ENCODE data around the gene HOXD1.

HOXD1 gene

DNA sequence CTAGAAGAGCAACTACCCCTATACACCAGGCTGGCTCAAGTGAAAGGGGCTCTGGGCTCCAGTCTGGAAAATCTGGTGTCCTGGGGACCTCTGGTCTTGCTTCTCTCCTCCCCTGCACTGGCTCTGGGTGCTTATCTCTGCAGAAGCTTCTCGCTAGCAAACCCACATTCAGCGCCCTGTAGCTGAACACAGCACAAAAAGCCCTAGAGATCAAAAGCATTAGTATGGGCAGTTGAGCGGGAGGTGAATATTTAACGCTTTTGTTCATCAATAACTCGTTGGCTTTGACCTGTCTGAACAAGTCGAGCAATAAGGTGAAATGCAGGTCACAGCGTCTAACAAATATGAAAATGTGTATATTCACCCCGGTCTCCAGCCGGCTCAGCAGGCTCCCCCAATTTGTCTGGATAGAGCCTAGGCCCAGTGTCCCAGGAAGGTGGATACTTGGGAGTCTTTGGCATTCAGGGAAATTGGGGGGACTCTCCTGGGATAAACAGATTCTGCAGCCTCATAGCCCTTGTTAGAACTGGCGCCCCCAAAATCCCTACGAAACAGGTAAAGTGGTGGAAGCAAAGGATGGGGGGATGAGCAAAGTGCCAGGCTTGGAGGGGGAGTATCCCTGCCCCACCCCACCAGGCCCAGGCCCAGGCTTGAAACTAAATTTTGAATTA, 39.6 kb upstream of the HOXD1 start:
- TF ChIP-seq, protein P1, sequence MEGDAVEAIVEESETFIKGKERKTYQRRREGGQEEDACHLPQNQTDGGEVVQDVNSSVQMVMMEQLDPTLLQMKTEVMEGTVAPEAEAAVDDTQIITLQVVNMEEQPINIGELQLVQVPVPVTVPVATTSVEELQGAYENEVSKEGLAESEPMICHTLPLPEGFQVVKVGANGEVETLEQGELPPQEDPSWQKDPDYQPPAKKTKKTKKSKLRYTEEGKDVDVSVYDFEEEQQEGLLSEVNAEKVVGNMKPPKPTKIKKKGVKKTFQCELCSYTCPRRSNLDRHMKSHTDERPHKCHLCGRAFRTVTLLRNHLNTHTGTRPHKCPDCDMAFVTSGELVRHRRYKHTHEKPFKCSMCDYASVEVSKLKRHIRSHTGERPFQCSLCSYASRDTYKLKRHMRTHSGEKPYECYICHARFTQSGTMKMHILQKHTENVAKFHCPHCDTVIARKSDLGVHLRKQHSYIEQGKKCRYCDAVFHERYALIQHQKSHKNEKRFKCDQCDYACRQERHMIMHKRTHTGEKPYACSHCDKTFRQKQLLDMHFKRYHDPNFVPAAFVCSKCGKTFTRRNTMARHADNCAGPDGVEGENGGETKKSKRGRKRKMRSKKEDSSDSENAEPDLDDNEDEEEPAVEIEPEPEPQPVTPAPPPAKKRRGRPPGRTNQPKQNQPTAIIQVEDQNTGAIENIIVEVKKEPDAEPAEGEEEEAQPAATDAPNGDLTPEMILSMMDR (conservative IDR thresholded peaks at IDR 0.05; ENCODE audit: low read depth) = no peak
- CTCF ChIA-PET = interaction anchor here (1.1 kb wide), 1 partner anchor 13 kb away, joined by 3 read pairs; no protein-coding TSS in a partner anchor
- no peak for DNase-seq (ENCODE audit: low spot score)
- POLR2A ChIA-PET (ENCODE audit: low non-redundant PET) = no interaction called here
- no peak overlapping the region for H3K27ac ChIP-seq

DNA sequence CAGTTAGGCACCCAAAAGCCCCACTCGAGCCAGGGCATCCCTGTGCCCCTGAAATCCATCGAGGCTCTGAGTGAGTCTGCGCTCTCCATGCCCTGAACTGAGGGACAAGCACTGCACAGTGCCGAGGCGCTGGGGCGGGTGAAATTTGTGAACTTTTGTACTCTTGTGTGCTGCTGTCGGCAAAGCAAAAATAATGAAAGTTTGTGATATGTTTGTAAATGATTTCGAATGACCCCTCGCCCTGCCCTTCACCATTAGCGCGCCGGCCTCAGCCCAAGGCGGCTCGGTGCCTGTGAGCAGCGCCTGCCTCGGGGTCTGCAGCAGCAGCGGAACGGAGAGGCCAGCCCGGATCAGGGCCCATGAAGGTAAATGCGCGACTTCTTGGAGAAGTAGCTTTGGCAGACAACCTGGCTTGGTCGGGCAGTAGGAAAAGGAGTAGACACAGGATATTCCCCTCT, 39.0 kb upstream of the HOXD1 start:
- POLR2A ChIA-PET (ENCODE audit: low non-redundant PET) = no interaction called here
- CTCF ChIA-PET = no interaction called here
- TF ChIP-seq, protein P1 (conservative IDR thresholded peaks at IDR 0.05; ENCODE audit: low read depth) = no peak
- no peak for DNase-seq (ENCODE audit: low spot score)
- no peak overlapping the region for H3K27ac ChIP-seq

DNA sequence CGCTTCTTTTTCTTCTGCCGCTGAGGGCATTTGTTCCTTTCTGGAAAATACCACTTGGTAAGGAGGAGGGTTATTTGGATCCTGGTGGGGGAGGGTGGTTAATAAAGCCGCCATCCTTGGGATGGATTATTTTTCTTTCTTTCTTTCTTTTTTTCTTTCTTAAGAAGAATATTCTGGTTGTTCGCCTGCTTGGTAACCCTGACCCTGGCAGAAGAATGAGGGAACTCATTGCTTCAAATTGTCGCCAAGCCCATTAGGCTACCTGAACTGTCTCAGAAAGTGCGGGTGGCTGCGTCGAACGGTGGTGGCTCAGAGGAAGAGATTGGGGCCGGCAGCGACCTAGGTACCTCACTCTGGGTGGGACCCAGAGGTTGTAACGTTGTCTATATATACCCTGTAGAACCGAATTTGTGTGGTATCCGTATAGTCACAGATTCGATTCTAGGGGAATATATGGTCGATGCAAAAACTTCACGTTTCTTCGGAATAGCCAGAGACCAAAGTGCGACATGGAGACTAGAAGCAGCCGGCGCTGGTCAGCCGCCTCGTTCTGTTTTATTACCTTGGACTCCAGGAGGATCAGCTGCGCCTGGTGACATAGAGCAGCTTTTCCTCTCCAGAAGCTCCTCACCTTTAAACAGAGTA, 38.4 kb upstream of the HOXD1 start:
- ChIA-PET CTCF (no interaction called here), POLR2A (ENCODE audit: low non-redundant PET) (no interaction called here)
- TF ChIP-seq, protein P1 (conservative IDR thresholded peaks at IDR 0.05; ENCODE audit: low read depth) = no peak
- H3K27ac ChIP-seq = no peak overlapping the region
- DNase-seq (ENCODE audit: low spot score) = no peak

DNA sequence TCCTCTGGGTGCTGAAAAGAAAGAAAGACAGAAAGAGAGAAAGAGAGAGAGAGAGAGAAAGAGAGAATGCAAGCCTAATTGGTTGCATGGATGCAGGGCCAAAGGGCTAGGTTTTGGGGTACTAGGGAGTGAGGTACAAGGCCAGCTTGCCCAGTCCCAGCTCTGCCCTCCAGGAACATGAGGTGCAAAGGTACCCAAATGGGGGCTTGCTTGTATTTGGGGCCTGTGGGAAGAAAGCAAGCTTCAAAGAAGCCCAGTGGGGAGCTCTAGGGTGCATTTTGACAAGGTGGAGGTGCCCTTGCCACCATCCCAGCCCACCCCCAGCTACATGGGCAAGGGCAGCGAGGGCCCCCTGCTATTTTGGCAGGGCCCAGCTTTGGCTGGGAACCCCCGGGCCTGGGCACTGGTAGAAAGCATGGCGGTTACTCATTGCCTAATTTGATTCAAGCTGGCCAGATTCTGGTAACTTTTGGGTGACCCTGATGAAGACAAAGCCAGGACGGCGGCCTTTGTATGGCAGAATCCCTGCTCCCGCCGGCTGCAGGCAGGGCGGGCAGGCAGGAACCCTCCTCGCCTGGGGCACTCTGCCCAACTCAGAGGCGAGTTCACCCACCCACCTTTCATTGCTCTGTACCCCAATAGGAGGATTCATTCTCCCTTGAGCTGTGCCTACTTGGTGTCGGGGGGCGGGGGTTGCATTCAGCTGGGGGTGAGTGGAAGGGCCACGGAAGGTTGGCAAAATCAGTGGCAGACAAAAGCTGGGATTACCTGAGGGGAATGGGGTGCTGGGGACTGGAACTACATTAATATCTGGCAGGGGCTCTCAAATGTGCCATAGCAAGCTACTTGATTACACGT, 37.7 kb upstream of the HOXD1 start:
- no peak overlapping the region for H3K27ac ChIP-seq
- TF ChIP-seq, protein P1 (conservative IDR thresholded peaks at IDR 0.05; ENCODE audit: low read depth) = no peak
- ChIA-PET CTCF (interaction anchor here (0.6 kb wide), 1 partner anchor 1654 kb away, joined by 3 read pairs; no protein-coding TSS in a partner anchor), POLR2A (ENCODE audit: low non-redundant PET) (no interaction called here)
- DNase-seq (ENCODE audit: low spot score) = no peak

DNA sequence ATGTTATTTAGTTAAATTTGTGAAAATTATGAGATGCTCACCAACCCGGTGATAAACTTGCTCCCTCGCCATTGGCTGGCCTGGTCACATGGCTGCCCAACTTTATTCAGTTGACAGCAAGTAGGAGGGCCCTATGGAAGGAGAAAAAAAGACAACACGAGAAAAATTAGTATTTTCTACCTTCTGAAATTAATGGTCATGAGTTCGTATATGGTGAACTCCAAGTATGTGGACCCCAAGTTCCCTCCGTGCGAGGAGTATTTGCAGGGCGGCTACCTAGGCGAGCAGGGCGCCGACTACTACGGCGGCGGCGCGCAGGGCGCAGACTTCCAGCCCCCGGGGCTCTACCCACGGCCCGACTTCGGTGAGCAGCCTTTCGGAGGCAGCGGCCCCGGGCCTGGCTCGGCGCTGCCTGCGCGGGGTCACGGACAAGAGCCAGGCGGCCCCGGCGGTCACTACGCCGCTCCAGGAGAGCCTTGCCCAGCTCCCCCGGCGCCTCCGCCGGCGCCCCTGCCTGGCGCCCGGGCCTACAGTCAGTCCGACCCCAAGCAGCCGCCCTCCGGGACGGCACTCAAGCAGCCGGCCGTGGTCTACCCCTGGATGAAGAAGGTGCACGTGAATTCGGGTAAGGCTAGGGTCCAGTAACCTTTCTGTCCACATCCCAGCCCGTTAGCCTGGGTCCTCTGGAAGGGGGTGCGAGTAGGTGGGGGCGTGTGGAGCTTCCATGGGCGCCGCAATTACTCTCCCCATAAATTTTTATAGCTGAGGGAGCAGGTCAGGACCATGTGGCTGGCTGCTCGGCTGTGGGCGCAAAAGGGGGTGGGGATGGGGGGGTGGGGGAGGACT, 36.8 kb upstream of the HOXD1 start, which contains the start of gene HOXD4:
Gene HOXD4 (plus strand): TSS at position 109 of the 846 bp plus-strand sequence. CDS start 84 bp downstream, at position 193.
- ChIA-PET POLR2A (ENCODE audit: low non-redundant PET) (no interaction called here), CTCF (interaction anchor here (0.6 kb wide), 1 partner anchor 1655 kb away, joined by 3 read pairs; no protein-coding TSS in a partner anchor)
- TF ChIP-seq, protein P1 (conservative IDR thresholded peaks at IDR 0.05; ENCODE audit: low read depth) = no peak
- no peak within 1 kb of the TSS for H3K27ac ChIP-seq
- no peak for DNase-seq (ENCODE audit: low spot score)

All from RWPE1 (cell line).